HepG2 (cell line): Measurements from ENCODE around the gene KDELR3. TPM values are rescaled to one million over a fixed set of nuclear protein-coding genes. Genes with fewer than 3 reads are reported as not detected.

ENCODE experiments used
- ATF5 ChIP-seq: sonication (generic); formaldehyde crosslinking; IDR thresholded peaks from 2 replicates; pipeline ENCODE4 v1.4.0; 2020; ENCODE audit warnings: mild to moderate bottlenecking, low read depth, missing genetic modification reagents
- CBX2 ChIP-seq, 2 experiments: fragments of 200-600 bp in 1 of 2; sonication (generic); formaldehyde crosslinking in 1 of 2; IDR thresholded peaks; 2 replicates each; pipeline versions ENCODE4 v1.7.0 to v1.8.1; 2018 to 2022; ENCODE audit warnings: low read depth in 2 of 2, low read length in 1 of 2, mild to moderate bottlenecking in 1 of 2, missing genetic modification reagents in 1 of 2
- DMTF1 ChIP-seq: sonication (generic); formaldehyde crosslinking; IDR thresholded peaks from 2 replicates; pipeline ENCODE4 v1.4.0; 2020; ENCODE audit warnings: mild to moderate bottlenecking, missing genetic modification reagents
- ESRRA ChIP-seq: sonication (generic); formaldehyde crosslinking; IDR thresholded peaks from 2 replicates; pipeline ENCODE4 v1.5.1; 2020; ENCODE audit warnings: mild to moderate bottlenecking, low read depth, missing genetic modification reagents
- GPN1 ChIP-seq: sonication (generic); formaldehyde crosslinking; IDR thresholded peaks from 2 replicates; pipeline ENCODE4 v1.5.1; 2020; ENCODE audit warnings: missing genetic modification reagents, borderline replicate concordance
- GRHL1 ChIP-seq: sonication (generic); formaldehyde crosslinking; conservative IDR thresholded peaks from 2 replicates; pipeline ENCODE4 v1.8.0; 2022; ENCODE audit warnings: missing genetic modification reagents
- KAT2B ChIP-seq: fragments of 150-350 bp; IDR thresholded peaks from 2 replicates; pipeline ENCODE4 v1.6.1; 2014; ENCODE audit warnings: low read depth, low read length, borderline replicate concordance
- MIER3 ChIP-seq: IDR thresholded peaks from 2 replicates; pipeline ENCODE4 v1.6.1; 2016; ENCODE audit warnings: missing compliant biosample characterization, borderline replicate concordance
- NFIC ChIP-seq: IDR thresholded peaks from 2 replicates; pipeline ENCODE4 v1.6.1; 2012; ENCODE audit warnings: mild to moderate bottlenecking, low read length, inconsistent platforms
- SAP130 ChIP-seq: IDR thresholded peaks from 2 replicates; pipeline ENCODE4 v1.6.1; 2016; ENCODE audit warnings: low read depth
- SYNCRIP ChIP-seq: fragments of 200-400 bp; formaldehyde crosslinking; IDR thresholded peaks from 2 replicates; pipeline ENCODE4 v1.6.1; 2018; ENCODE audit warnings: mild to moderate bottlenecking, low read depth, low read length; ENCODE audit not compliant: insufficient read depth
- TFDP1 ChIP-seq: IDR thresholded peaks from 2 replicates; pipeline ENCODE4 v1.6.1; 2016; ENCODE audit warnings: missing compliant biosample characterization, missing genetic modification reagents, borderline replicate concordance
- ZNF24 ChIP-seq: fragments of 450-650 bp; IDR thresholded peaks from 2 replicates; pipeline ENCODE4 v1.6.1; 2017; ENCODE audit warnings: antibody characterized with exemption, mild to moderate bottlenecking
- ZNF331 ChIP-seq: sonication (generic); formaldehyde crosslinking; IDR thresholded peaks from 2 replicates; pipeline ENCODE4 v1.4.0; 2020; ENCODE audit warnings: missing genetic modification reagents
- ZNF530 ChIP-seq: sonication (generic); formaldehyde crosslinking; IDR thresholded peaks from 2 replicates; pipeline ENCODE4 v1.5.0; 2020; ENCODE audit warnings: low read depth, mild to moderate bottlenecking, missing genetic modification reagents
- ZNF614 ChIP-seq: IDR thresholded peaks from 2 replicates; pipeline ENCODE4 v1.6.1; 2018; ENCODE audit warnings: missing biosample characterization, missing genetic modification reagents, inconsistent platforms, borderline replicate concordance
- ZNF772 ChIP-seq: sonication (generic); formaldehyde crosslinking; IDR thresholded peaks from 2 replicates; pipeline ENCODE4 v1.5.0; 2020; ENCODE audit warnings: mild to moderate bottlenecking, missing genetic modification reagents
- ZNF777 ChIP-seq: sonication (generic); formaldehyde crosslinking; IDR thresholded peaks from 2 replicates; pipeline ENCODE4 v1.4.0; 2020; ENCODE audit warnings: missing genetic modification reagents
- polyA plus RNA-seq, 8 experiments: library from polyadenylated mRNA; depleted of rRNA in 3 of 8; stranded (reverse) in 7 of 8; unstranded in 1 of 8; fragments of >200 nt; fragmentation: Illumina TruSeq in 4 of 8; extraction: Trizol in 4 of 8; gene quantifications; 2 replicates each; pipeline versions ENCODE4 v1.2.1 to v1.2.3, GENCODE V29; 2011 to 2016; ENCODE audit warnings: low read depth in 4 of 8, missing spikeins in 1 of 8, mixed read lengths in 1 of 8; ENCODE audit not compliant: insufficient read depth in 1 of 8
- total RNA-seq, 5 experiments: library from RNA; depleted of rRNA; stranded (reverse); fragments of >200 nt; fragmentation: Illumina TruSeq; extraction: Trizol; gene quantifications; 2 replicates each; pipeline ENCODE4 v1.2.3, GENCODE V29; 2016; ENCODE audit warnings: low read depth in 1 of 5
- TF ChIP-seq, protein P1 (sequence below): IDR thresholded peaks from 2 replicates; pipeline ENCODE4 v1.6.1; 2012; ENCODE audit warnings: low read depth, low read length, improper control_type of control experiment
- TF ChIP-seq, protein P2 (sequence below): sonication (generic); formaldehyde crosslinking; IDR thresholded peaks from 2 replicates; pipeline ENCODE4 v1.8.1; 2023; ENCODE audit warnings: mild to moderate bottlenecking, missing genetic modification reagents

The KDELR3 gene
- total and polyA plus RNA-seq, 2 of the 13 experiments (the other 11 are each of a cell fraction or from before 2014, with no cell fraction given), result 24.2 to 65.7 TPM

- TF ChIP-seq GRHL1 (no peak), ZNF530 (CRISPR knock-in tag) (no peak), ZNF331 (CRISPR knock-in tag) (peak; percentile 73), SYNCRIP (no peak), CBX2 (IDR thresholded peaks at IDR 0.05; ENCODE audit: low read depth, low read length) (no peak), CBX2 (CRISPR knock-in tag; IDR thresholded peaks at IDR 0.05; ENCODE audit: low read depth) (no peak), ZNF614 (CRISPR knock-in tag) (peak; percentile 42; the same call in 1 of the 2 replicates), SAP130 (peak; percentile 75), ZNF772 (CRISPR knock-in tag) (0 out of 2 replicates have a peak, but pooled peaks have one; percentile 32), GPN1 (CRISPR knock-in tag) (no peak), ZNF24 (no peak), TFDP1 (CRISPR knock-in tag) (peak; percentile 60; the same call in 1 of the 2 replicates), ATF5 (no peak), ESRRA (no peak), ZNF777 (no peak), MIER3 (CRISPR knock-in tag) (no peak; the same call in 1 of the 2 replicates), NFIC (no peak), KAT2B (no peak), DMTF1 (no peak)
- TF ChIP-seq, protein P1, sequence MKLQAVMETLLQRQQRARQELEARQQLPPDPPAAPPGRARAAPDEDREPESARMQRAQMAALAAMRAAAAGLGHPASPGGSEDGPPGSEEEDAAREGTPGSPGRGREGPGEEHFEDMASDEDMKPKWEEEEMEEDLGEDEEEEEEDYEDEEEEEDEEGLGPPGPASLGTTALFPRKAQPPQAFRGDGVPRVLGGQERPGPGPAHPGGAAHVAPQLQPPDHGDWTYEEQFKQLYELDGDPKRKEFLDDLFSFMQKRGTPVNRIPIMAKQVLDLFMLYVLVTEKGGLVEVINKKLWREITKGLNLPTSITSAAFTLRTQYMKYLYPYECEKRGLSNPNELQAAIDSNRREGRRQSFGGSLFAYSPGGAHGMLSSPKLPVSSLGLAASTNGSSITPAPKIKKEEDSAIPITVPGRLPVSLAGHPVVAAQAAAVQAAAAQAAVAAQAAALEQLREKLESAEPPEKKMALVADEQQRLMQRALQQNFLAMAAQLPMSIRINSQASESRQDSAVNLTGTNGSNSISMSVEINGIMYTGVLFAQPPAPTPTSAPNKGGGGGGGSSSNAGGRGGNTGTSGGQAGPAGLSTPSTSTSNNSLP, result no peak
- TF ChIP-seq, protein P2, sequence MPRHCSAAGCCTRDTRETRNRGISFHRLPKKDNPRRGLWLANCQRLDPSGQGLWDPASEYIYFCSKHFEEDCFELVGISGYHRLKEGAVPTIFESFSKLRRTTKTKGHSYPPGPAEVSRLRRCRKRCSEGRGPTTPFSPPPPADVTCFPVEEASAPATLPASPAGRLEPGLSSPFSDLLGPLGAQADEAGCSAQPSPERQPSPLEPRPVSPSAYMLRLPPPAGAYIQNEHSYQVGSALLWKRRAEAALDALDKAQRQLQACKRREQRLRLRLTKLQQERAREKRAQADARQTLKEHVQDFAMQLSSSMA, result no peak
Measured at GRCh38 chr22:38462960-38463784, 4.7 kb upstream of the KDELR3 start (continued).
